ENCODE data around the gene KRT81. TPM values are rescaled to one million over a fixed set of nuclear protein-coding genes. Genes with fewer than 3 reads are reported as not detected.
"Not testable (repeated sequence)": the region's sequence is repeated elsewhere in the genome, so short reads cannot be mapped to it uniquely, and the experiment has no call there.

The KRT81 gene
- total RNA-seq, 2 donors from 2014 or later = not detected

DNA sequence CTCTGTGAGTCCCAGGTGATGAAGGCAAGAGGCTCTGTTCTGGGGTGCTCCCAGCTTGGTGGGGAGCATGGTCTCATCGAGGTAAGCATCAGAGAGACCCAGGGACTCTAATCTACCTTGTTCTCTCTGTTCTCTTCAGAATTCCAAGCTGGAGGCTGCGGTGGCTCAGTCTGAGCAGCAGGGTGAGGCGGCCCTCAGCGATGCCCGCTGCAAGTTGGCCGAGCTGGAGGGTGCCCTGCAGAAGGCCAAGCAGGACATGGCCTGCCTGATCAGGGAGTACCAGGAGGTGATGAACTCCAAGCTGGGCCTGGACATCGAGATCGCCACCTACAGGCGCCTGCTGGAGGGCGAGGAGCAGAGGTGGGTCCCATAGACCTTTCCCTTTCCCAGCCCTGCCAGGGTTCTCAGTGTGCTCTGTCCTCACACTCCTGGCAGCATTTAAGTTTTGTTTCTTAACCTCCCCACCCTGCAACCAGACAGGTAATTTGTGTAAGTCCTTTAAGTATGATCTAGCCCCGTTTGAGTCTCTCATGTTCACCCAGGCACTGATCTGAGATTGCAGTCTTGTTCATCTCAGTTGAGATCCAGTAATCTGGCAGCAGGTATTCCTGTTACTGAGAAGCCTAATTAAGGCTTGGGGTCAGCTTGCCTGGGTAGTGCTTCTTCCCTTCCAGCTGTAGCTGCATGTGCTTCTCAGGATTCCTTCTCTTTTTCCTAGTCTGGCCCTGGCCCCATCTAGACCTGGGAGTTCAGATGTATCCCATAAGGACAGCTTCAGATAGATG lies 14.8 kb upstream of the KRT81 start:
- no peak overlapping the region for H3K27ac Mint-ChIP-seq
- H3K27me3 Mint-ChIP-seq (ENCODE audit: insufficient read depth) = peaks cover 54% of the 10 kb centered on the region
- no peak overlapping the region for H3K9ac ChIP-seq (ENCODE audit: extremely low read depth, low read length, poor library complexity, severe bottlenecking)
- H3K36me3 ChIP-seq (ENCODE audit: control insufficient read depth, insufficient read depth, low read length) = no peaks in the 10 kb centered on the region
- WGBS, 2 experiments (ENCODE audit: insufficient coverage in 1 of 2, insufficient read length in 1 of 2) = 54 to 58% methylated on average over 3 to 11 of the region's 11 CpGs
- no peaks in the 10 kb centered on the region for H3K36me3 Mint-ChIP-seq (ENCODE audit: low read depth)
- H3K9me3 ChIP-seq (ENCODE audit: control insufficient read depth, low read length) = no peaks in the 10 kb centered on the region
- H3K9me3 Mint-ChIP-seq = no peaks in the 10 kb centered on the region
- peak; percentile 75 for DNase-seq
- peaks cover 5% of the 10 kb centered on the region for H3K4me1 Mint-ChIP-seq
- TF ChIP-seq CTCF (conservative IDR thresholded peaks at IDR 0.05) = peak; percentile 72
- H3K27ac ChIP-seq (ENCODE audit: low read depth, low read length) = no peak overlapping the region
- peaks cover 49% of the 10 kb centered on the region for H3K27me3 ChIP-seq (ENCODE audit: control insufficient read depth, insufficient read depth, low read length, poor library complexity, severe bottlenecking)
- no peak overlapping the region for H3K4me3 Mint-ChIP-seq
- H3K4me3 ChIP-seq (ENCODE audit: low read length) = no peak overlapping the region
- H3K4me1 ChIP-seq (ENCODE audit: control insufficient read depth, insufficient read depth, low read length) = no peaks in the 10 kb centered on the region

DNA sequence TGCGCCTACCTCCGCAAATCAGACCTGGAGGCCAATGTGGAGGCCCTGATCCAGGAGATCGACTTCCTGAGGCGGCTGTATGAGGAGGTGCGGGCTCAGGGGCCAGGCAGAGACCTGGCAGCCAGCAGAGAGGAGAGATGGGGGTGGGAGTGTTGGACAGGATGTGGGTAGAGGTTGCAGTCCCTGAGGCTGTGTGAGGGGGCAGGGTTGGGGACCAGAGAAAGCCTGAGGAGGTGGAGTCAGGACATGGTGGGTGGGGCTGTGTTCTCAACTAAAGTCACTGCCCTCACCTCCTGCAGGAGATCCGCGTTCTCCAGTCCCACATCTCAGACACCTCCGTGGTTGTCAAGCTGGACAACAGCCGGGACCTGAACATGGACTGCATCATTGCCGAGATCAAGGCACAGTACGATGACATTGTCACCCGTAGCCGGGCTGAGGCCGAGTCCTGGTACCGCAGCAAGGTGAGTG lies 13.6 kb upstream of the KRT81 start:
- DNase-seq = peak; percentile 67
- H3K4me1 ChIP-seq (ENCODE audit: control insufficient read depth, insufficient read depth, low read length); H3K4me1 Mint-ChIP-seq; H3K9ac ChIP-seq (ENCODE audit: extremely low read depth, low read length, poor library complexity, severe bottlenecking); H3K9me3 Mint-ChIP-seq; H3K36me3 ChIP-seq (ENCODE audit: control insufficient read depth, insufficient read depth, low read length); H3K27ac ChIP-seq (ENCODE audit: low read depth, low read length); H3K27ac Mint-ChIP-seq; H3K4me3 ChIP-seq (ENCODE audit: low read length); H3K4me3 Mint-ChIP-seq; H3K36me3 Mint-ChIP-seq (ENCODE audit: low read depth); H3K9me3 ChIP-seq (ENCODE audit: control insufficient read depth, low read length): not testable (repeated sequence)
- 93 to 94% methylated on average over 6 to 14 of the region's 15 CpGs for WGBS, 2 experiments (ENCODE audit: insufficient coverage in 1 of 2, insufficient read length in 1 of 2)
- H3K27me3 ChIP-seq (ENCODE audit: control insufficient read depth, insufficient read depth, low read length, poor library complexity, severe bottlenecking) = peaks cover 49% of the 10 kb centered on the region
- peaks cover 43% of the 10 kb centered on the region for H3K27me3 Mint-ChIP-seq (ENCODE audit: insufficient read depth)

DNA sequence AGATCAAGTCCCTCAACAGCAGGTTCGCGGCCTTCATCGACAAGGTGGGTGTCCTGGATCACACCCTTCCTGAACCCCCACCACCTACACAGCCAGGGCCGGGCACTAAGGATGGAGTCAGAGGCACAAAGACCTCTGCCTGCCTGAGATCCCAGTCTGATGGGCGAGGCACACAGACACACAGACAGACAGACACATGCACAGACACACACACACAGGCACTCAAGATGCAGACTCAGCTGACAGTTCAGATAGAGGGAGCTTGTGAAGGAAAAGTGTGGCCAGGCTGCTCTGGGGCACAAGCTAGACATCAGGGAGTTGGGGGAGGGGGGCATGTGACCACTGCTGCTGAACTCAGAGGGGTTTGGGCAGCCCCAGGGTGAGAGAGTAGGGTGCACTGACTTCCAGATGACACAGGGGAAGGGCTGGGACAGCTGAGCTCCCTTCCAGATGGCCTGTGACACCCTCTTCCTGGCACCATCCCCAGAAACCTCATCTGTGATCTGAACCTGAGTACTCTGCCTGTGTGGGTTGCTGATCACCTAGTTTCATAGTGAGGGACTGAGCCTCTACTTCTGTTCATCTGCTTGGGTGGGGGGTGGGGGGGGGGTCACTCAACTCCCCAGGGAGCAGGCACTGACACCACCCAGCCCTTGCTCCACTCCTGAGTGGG lies 11.0 kb upstream of the KRT81 start:
- not testable (repeated sequence) for H3K9me3 Mint-ChIP-seq; H3K36me3 ChIP-seq (ENCODE audit: control insufficient read depth, insufficient read depth, low read length); H3K9ac ChIP-seq (ENCODE audit: extremely low read depth, low read length, poor library complexity, severe bottlenecking); H3K4me3 ChIP-seq (ENCODE audit: low read length); H3K27ac ChIP-seq (ENCODE audit: low read depth, low read length); H3K4me1 Mint-ChIP-seq; DNase-seq; H3K27ac Mint-ChIP-seq; H3K4me3 Mint-ChIP-seq; H3K36me3 Mint-ChIP-seq (ENCODE audit: low read depth); H3K9me3 ChIP-seq (ENCODE audit: control insufficient read depth, low read length); H3K4me1 ChIP-seq (ENCODE audit: control insufficient read depth, insufficient read depth, low read length)
- H3K27me3 ChIP-seq (ENCODE audit: control insufficient read depth, insufficient read depth, low read length, poor library complexity, severe bottlenecking) = peaks cover 37% of the 10 kb centered on the region
- no CpG with 5 or more reads among the region's 5 CpGs for WGBS, 2 experiments (ENCODE audit: insufficient coverage in 1 of 2, insufficient read length in 1 of 2)
- H3K27me3 Mint-ChIP-seq (ENCODE audit: insufficient read depth) = peaks cover 36% of the 10 kb centered on the region

DNA sequence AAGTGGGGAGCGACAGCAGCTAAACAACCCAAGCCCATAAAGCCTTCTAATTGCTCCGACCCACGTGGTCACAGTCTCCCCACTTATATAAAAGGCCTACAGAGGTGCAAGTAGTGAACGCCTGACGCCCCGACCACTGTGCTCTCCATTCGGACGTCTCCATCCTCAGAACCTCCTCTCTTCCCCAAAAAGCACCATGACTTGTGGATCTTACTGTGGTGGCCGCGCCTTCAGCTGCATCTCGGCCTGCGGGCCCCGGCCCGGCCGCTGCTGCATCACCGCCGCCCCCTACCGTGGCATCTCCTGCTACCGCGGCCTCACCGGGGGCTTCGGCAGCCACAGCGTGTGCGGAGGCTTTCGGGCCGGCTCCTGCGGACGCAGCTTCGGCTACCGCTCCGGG lies 10.4 kb upstream of the KRT81 start:
- H3K9me3 Mint-ChIP-seq; H3K27ac ChIP-seq (ENCODE audit: low read depth, low read length); H3K4me1 Mint-ChIP-seq; H3K36me3 ChIP-seq (ENCODE audit: control insufficient read depth, insufficient read depth, low read length); H3K4me3 Mint-ChIP-seq; H3K27ac Mint-ChIP-seq; DNase-seq; H3K9ac ChIP-seq (ENCODE audit: extremely low read depth, low read length, poor library complexity, severe bottlenecking); H3K4me1 ChIP-seq (ENCODE audit: control insufficient read depth, insufficient read depth, low read length); H3K9me3 ChIP-seq (ENCODE audit: control insufficient read depth, low read length); H3K4me3 ChIP-seq (ENCODE audit: low read length); H3K36me3 Mint-ChIP-seq (ENCODE audit: low read depth): not testable (repeated sequence)
- peaks cover 37% of the 10 kb centered on the region for H3K27me3 ChIP-seq (ENCODE audit: control insufficient read depth, insufficient read depth, low read length, poor library complexity, severe bottlenecking)
- WGBS, 2 experiments (ENCODE audit: insufficient coverage in 1 of 2, insufficient read length in 1 of 2) = 64 to 76% methylated on average over 7 to 16 of the region's 31 CpGs
- peaks cover 36% of the 10 kb centered on the region for H3K27me3 Mint-ChIP-seq (ENCODE audit: insufficient read depth)
